ENCODE results near the gene SPTBN5.

GRCh38 chr15:41925086-41925608 lies 31.3 kb upstream of the SPTBN5 start:
- TF ChIP-seq CTCF (IDR thresholded peaks at IDR 0.05) (no peak), POLR2AphosphoS5 (IDR thresholded peaks at IDR 0.05; ENCODE audit: insufficient read depth in 1 of 2, low read depth in 1 of 2) (no peak), POLR2A (IDR thresholded peaks at IDR 0.05) (no peak)

All from vagina (tissue), 2 donors.